Measurements from ENCODE around the gene PATJ. TPM values are rescaled to one million over a fixed set of nuclear protein-coding genes. Genes with fewer than 3 reads are reported as not detected.
"Not testable (repeated sequence)": the region's sequence is repeated elsewhere in the genome, so short reads cannot be mapped to it uniquely, and the experiment has no call there.

The PATJ gene
- total RNA-seq, 1 donor from 2014 or later = 56.2 TPM

GRCh38 chr1:61819421-61819820, 77.1 kb downstream of the PATJ start:
- no peak for TF ChIP-seq CTCF (IDR thresholded peaks at IDR 0.05)
- intact Hi-C loops (cut with DNase I) = no loop called here

GRCh38 chr1:61825393-61825792, 83.1 kb downstream of the PATJ start:
- ATAC-seq (no peak), DNase-seq (no peak)
- no peaks in the 10 kb centered on the region for H3K9me3 ChIP-seq
- TF ChIP-seq CTCF (IDR thresholded peaks at IDR 0.05) = no peak
- H3K27me3 ChIP-seq = no peaks in the 10 kb centered on the region
- no peaks in the 10 kb centered on the region for H3K4me1 ChIP-seq
- H3K36me3 ChIP-seq = peaks cover 15% of the 10 kb centered on the region
- intact Hi-C loops (cut with DNase I) = no loop called here
- no peak overlapping the region for H3K4me3 ChIP-seq
- H3K27ac ChIP-seq = no peak overlapping the region

More at GRCh38 chr1:61819421-61819820, 77.1 kb downstream of the PATJ start:
- Histone ChIP-seq H3K27me3 (no peaks in the 10 kb centered on the region), H3K9me3 (no peaks in the 10 kb centered on the region), H3K4me1 (no peaks in the 10 kb centered on the region), H3K27ac (no peak overlapping the region), H3K4me3 (no peak overlapping the region), H3K36me3 (peaks cover 4% of the 10 kb centered on the region)
- ATAC-seq = no peak
- DNase-seq = no peak

- H3K27me3 ChIP-seq = no peaks in the 10 kb centered on the region
- no peak for TF ChIP-seq CTCF (IDR thresholded peaks at IDR 0.05)
- DNase-seq (no peak), ATAC-seq (no peak)
- H3K36me3 ChIP-seq = peaks cover 15% of the 10 kb centered on the region
- H3K27ac ChIP-seq = no peak overlapping the region
- H3K4me3 ChIP-seq = no peak overlapping the region
- H3K9me3 ChIP-seq = no peaks in the 10 kb centered on the region
- intact Hi-C loops (cut with DNase I) = no loop called here
- no peaks in the 10 kb centered on the region for H3K4me1 ChIP-seq
These were observed 86.5 kb downstream of the PATJ start for GRCh38 chr1:61828805-61829204.

GRCh38 chr1:61836649-61837048, 94.4 kb downstream of the PATJ start:
- H3K27me3 ChIP-seq = no peaks in the 10 kb centered on the region
- H3K27ac ChIP-seq = no peak overlapping the region
- intact Hi-C loops (cut with DNase I) = no loop called here
- H3K4me3 ChIP-seq = no peak overlapping the region
- ATAC-seq (no peak), DNase-seq (no peak)
- TF ChIP-seq CTCF (IDR thresholded peaks at IDR 0.05) = no peak
- H3K9me3 ChIP-seq = no peaks in the 10 kb centered on the region
- H3K4me1 ChIP-seq = no peaks in the 10 kb centered on the region
- H3K36me3 ChIP-seq = no peaks in the 10 kb centered on the region

- intact Hi-C loops (cut with DNase I); DNase-seq; H3K27me3 ChIP-seq; ATAC-seq; H3K36me3 ChIP-seq; H3K4me3 ChIP-seq; H3K4me1 ChIP-seq; H3K27ac ChIP-seq; H3K9me3 ChIP-seq: not testable (repeated sequence)
These were observed 95.3 kb downstream of the PATJ start for GRCh38 chr1:61837607-61838006.

GRCh38 chr1:61839679-61840078, 97.4 kb downstream of the PATJ start:
- Histone ChIP-seq H3K4me1 (no peaks in the 10 kb centered on the region), H3K27ac (no peak overlapping the region), H3K9me3 (no peaks in the 10 kb centered on the region), H3K27me3 (no peaks in the 10 kb centered on the region), H3K4me3 (no peak overlapping the region), H3K36me3 (no peaks in the 10 kb centered on the region)
- TF ChIP-seq CTCF (IDR thresholded peaks at IDR 0.05) = no peak
- DNase-seq (no peak), ATAC-seq (no peak)
- intact Hi-C loops (cut with DNase I) = no loop called here

All from upper lobe of right lung (tissue), 1 donor.